Hematopoietic multipotent progenitor cell (in vitro differentiated cells): ENCODE measurements around the gene PIGS. TPM values are rescaled to one million over a fixed set of nuclear protein-coding genes. Genes with fewer than 3 reads are reported as not detected.
"Not testable (repeated sequence)": the region's sequence is repeated elsewhere in the genome, so short reads cannot be mapped to it uniquely, and the experiment has no call there.

Experiments used
- DNase-seq, 3 donors: peaks; one replicate each; pipeline ENCODE4 v3.0.0-alpha.2; 2011 to 2015; ENCODE audit warnings: low read depth in 2 of 3, low spot score in 2 of 3
- total RNA-seq: library from RNA; depleted of rRNA; stranded (reverse); fragments of >200 nt; gene quantifications from one replicate; pipeline ENCODE4 v1.2.3, GENCODE V29; 2012

PIGS gene
- 71.6 TPM for total RNA-seq

DNA sequence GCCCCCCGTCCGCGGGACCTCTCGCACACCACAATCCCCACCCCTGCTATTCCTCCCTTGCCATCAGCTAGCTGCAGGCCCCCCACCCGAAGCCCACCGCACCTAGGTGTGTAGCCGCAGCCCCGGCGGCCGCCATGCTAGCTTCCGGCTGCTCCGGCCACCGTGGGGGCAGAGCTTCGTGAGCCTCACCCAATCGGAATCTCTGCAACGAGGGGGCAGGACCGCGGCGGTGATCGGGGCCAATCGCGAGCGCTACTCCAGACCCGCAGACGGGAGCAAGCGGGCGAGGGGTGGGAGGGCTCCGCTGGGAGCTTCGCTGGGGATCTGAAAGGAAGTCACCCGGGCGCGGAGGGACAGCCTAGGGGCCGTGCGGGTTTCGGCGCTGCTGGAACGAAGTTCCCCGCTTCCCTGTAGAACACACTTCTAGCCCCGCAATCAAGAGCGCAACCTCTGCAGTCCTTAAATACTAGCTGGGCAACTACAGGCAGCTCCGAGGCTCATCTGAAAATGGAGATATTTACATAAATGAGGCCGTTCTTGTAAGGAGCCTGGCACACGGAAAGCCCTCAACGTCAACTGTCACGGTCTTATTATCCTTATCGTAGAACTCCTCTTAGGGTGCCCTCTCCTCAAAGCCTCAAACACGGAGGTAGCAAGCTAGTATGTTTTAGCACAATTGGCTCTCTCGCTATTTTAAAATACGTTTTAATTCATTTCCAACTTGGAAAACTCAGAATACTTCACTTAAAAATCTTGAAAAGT is at the start of gene PIGS:
Gene PIGS, minus strand, starts transcription at position 164 of the 762 bp plus-strand sequence. Its CDS starts 28 bp downstream, at position 136.
- DNase-seq, result peak; percentile 71 to 92 (median 90)

DNA sequence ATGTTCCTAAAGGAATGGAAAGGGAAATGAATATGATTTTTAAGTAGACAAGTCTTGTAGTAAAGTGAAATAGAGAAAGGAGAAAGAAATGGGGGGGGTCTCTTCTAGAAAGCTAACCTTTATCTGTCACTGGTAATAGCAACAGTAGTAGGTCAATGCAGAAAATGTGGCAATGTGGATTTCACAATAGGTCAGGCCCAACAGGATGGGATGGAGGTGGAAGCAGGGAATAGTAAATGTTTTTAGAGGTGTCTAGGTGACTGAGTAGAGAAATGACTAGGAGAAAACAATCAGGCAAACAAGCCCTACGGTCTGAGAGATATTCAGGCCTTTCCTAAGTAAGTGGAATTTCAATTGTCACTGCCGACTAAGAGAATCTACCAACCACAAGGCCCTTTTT is 48.7 kb upstream of the PIGS start:
- no peak for DNase-seq

DNA sequence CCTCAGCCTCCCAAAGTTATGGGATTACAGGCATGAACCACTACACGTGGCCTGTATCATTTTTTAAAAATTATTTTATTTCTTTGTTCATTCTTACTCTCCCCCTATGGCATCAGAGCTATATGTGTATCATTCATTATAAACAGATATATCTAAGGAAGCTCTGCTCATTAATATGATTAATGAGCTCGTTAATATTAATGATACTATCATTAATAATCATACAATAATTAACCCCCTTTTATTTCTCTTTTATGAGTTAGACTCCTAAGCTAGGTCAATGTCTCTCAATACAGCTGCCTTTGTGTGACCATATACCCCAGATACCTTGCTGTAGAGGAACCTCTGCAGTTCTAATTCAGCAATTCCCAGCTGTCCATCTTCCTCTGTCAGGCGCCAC is 47.1 kb upstream of the PIGS start:
- no peak for DNase-seq

DNA sequence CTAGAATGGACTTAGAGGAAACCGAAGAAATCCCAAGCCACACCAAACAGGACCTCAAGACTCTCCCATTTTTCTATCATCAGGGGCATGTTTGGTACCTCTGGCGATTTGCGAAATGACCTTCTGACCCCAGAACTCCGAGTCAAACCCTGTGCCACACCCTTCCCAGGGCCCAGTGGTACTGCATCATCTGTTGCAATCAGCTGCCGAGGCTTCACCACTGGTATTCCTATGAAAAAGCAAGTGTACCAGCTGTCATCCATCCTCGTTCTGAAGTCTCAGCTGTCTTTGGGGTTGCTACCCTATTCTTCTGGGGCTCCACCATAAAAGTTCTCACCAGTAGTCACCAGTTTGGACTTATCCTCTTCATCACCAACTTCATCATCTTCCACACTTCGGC is 45.0 kb upstream of the PIGS start:
- DNase-seq, result no peak

DNA sequence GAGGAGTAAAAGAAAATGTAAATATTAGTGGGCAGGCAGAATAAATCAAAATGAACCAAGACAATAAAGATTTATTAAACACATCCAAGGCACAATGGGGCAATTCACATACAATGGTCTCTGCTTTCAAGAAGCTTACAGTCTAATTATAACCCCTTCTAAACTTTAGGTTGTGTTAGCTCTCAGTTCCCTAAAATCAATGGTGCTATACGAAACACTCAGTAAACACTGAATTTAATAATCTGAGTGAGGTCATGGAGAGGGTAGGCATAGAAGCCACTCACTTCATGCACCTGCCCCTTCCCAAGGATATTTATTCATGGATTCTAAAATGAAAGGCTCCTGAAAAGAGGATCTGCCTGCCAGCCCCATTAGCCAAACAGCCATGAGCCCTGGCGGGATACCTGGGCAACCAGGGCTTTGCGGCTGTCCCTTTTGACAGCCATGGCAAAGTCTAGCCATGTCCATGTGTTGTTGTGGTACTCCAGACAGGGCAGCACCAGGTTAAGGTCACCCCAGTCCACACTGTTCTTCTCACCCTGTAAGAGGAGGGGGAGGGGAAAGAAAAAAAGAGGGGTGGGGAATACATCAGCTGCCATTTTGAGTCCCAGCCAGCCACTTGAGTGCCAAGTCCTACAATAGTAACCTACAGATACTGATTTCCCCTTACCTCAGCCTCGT is 44.1 kb upstream of the PIGS start:
- DNase-seq, result no peak

DNA sequence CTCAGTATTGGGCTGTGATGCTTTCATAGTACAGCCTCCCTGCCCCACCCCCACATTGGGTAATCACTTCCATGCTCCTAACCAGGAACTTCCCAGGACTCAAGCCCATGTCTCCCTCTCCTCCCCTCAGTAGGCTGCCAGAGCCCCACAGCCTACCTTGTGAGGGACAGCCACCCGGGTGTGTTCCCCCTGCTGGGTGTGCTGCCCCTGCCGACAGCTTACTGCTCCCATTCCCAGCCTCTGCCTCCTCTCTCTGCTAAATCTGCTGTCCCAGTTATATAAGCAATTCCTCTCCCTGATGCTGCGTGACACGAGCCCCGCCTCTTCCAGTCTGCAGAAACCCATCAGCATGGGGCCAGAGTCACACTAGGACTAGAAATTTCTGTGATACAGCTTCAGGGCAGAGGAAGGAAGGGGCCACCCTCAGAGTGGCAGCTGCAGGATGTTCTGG is 42.6 kb upstream of the PIGS start, which contains the start of gene RSKR:
Gene RSKR, minus strand, starts transcription at position 255 of the 451 bp plus-strand sequence. Its CDS starts 24 bp downstream, at position 231.
- DNase-seq, result peak in 2 of 3 donors; percentile 48 to 77

GRCh38 chr17:28612936-28613872 is 41.9 kb upstream of the PIGS start:
- DNase-seq, result peak in 1 of 3 donors; percentile 56

DNA sequence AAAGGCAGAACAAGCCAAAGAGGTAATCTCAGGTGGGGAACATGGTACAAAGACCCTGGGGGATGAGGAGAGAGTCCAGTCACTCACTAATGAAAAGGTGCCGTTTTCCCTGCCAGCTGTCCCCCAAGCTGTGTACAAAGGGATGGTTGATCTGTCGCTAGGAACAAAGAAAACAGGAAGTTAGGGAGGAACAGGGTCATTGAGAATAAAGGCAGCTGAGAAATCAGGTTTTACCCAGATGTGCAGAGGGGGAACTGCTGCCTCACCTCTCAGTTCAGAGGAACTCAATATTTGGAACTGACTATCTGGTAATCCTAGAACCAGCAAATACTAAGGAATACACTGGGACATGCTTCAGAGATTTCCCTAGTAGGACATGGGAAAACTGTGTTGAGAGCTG is 41.2 kb upstream of the PIGS start:
- DNase-seq, result peak in 1 of 3 donors; percentile 23

GRCh38 chr17:28610376-28610775 is 39.1 kb upstream of the PIGS start:
- no peak for DNase-seq

GRCh38 chr17:28604031-28604430 is 32.7 kb upstream of the PIGS start:
- not testable (repeated sequence) for DNase-seq

DNA sequence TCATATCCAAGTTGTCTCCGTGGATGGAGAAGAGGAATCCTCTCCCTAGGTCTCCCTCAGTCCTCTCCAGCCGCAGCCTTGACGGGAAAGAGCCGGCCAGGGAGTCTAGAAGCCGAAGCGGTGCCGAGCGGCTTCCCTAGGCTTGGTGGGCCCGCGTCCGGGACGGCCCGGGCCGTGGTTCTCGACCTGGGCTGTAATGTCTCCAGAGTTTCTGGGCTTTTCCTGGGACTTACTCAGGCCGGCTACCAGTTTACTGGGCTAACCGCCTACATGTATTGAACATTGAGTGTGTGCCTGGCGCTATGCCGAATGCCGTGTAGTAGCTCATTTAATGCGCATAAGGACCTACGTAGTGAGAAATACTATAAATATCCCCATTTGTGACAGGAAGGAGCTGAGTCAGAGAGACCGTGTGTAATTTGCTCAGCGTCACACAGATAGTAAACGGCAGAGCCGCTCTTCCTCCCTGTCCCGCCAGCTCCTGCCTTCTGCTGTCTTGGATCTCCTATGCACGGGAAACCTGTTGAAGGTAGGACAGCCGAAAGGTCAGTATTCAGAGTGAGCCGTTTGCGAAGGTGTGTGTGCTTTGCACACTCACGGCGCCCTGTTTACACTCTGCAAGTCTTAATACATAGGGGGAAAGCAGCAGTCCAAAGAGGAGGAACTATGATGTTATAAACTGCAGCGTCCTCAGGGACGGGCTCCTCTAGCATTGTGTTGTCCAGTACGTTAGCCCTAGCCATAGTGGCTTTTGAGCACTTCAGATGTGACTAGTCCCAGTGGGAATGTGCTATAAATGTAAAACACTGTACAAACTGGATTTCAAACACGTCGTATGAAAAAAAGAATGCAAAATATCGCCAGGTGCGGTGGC is 28.2 kb upstream of the PIGS start:
- peak; percentile 58 to 77 (median 72) for DNase-seq

- DNase-seq, result peak; percentile 89 to 95 (median 91)
Observed at GRCh38 chr17:28598799-28599310, 27.5 kb upstream of the PIGS start, which contains the start of gene SPAG5. Gene SPAG5, minus strand, starts transcription at chr17:28599025. Its CDS starts 79 bp downstream, at chr17:28598946.

- DNase-seq, result no peak
Observed at GRCh38 chr17:28598389-28598788, 27.1 kb upstream of the PIGS start.

- DNase-seq, result no peak
Observed at GRCh38 chr17:28597606-28598383, 26.5 kb upstream of the PIGS start.

DNA sequence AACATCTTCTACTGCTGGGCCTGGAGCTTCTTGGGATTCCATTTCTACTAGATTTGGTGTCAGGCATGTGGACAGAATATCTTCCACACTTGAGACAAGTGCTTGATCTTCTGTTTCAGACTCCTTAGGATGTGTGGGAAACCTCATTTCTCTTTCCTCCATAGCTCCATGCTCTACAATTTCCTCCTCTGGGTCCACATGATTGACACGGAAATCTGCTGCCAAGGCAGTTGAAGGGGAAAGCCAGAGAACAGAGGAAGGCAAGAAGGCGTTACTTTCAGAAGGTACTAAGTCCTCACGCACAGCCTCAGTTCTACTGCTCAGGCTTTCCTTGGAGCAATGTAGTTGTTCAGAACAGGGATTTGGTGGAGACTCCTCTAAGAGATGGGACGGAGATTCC is 20.9 kb upstream of the PIGS start:
- DNase-seq, result no peak

GRCh38 chr17:28585851-28586250 is 14.5 kb upstream of the PIGS start:
- peak in 1 of 3 donors; percentile 52 for DNase-seq

DNA sequence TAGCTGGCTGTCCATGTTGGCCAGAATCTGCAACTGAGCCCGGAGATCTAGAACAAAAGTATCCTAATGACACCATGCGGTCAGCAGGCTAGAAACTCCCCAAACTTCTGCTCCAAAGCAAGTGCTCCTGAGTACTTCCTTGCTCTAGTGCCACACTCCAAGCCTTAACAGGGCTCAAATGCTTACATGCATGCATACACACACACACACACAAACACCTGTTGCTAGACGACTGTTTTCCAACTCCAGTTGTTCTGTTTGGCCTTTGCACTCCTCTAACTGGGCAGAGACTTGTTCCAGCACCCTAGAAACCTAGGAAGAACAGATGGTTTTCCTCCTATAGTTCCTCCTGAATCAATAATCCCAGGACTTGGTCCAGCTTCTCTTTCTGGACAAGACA is 13.1 kb upstream of the PIGS start:
- no peak for DNase-seq

- no peak for DNase-seq
Observed at GRCh38 chr17:28582513-28582912, 11.2 kb upstream of the PIGS start.

DNA sequence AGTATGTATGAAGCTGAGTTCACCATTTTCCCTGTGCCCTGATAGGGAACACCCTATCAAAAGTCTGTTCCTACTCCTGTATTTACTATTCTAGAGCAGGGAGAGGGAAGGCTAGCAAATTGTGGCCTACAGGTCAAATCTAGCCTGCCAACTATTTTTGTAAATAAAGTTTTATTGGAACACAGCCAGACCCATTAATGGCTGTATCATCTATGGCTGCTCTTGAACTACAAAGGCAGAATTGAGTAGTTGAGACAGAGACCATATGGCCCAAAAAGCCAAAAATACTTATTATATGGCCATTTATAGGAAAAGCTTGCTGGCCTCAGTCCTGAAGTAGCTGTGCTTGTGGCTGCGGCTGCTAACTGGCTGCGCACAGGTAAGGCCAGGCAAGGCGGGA is 9.6 kb upstream of the PIGS start:
- DNase-seq, result no peak
